Gastroesophageal sphincter (tissue), 3 donors: Measurements from ENCODE around the gene KAT6B.

Experiments used
- CTCF ChIP-seq, 4 experiments: fragments of 200-600 bp in 2 of 4; fragments of 450-650 bp in 2 of 4; sonication (generic) in 1 of 4; IDR thresholded peaks; one replicate each; pipeline ENCODE4 v1.5.1; 2017 to 2019; ENCODE audit warnings: antibody characterized with exemption in 4 of 4, mild to moderate bottlenecking in 2 of 4, moderate library complexity in 2 of 4
- POLR2A ChIP-seq, 2 donors: fragments of 450-650 bp; IDR thresholded peaks; one replicate each; pipeline ENCODE4 v1.6.1; 2017; ENCODE audit warnings: antibody characterized with exemption in 2 of 2, mild to moderate bottlenecking in 2 of 2, moderate library complexity in 1 of 2
- POLR2AphosphoS5 ChIP-seq: sonication (generic); formaldehyde crosslinking; IDR thresholded peaks from one replicate; pipeline ENCODE4 v1.6.1; 2017; ENCODE audit warnings: antibody characterized with exemption

DNA sequence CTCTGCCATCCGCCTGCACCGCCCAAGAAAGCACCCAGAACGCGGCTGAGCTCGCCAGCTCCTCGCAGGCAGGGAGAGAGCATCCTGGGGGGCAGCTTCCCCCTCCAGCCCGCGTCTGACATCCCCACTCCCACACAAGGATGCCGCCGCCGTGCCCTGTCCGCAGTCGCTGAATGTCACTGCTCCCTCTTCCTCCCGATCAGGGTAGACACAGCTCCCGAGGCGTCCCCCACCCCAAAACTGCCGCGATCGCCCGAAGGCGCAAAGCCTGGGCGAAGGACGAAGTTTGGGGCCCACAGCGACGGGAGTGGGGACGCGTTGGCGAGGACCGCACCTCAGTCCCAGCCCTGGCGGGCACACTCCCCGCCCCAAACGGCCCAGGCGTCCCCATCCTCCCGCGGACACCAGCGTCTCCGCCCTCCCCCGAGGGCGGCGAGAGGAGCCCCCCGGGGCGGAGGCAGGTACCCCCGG is 1.5 kb upstream of the KAT6B start:
- TF ChIP-seq CTCF (IDR thresholded peaks at IDR 0.05), result peak in 1 of 4 experiments; percentile 29
- TF ChIP-seq POLR2A (IDR thresholded peaks at IDR 0.05), result peak in 1 of 2 donors; percentile 22
- TF ChIP-seq POLR2AphosphoS5, result no peak
